IPS-18c (cell line): Measurements from ENCODE around the gene ZNF205.
"Not testable (repeated sequence)": the region's sequence is repeated elsewhere in the genome, so short reads cannot be mapped to it uniquely, and the experiment has no call there.

Experiments used
- H3K4me3 ChIP-seq: 2 replicates; pipeline ENCODE4 v1.7.0; 2013; ENCODE audit warnings: low read depth, mild to moderate bottlenecking, low read length, moderate library complexity; ENCODE audit not compliant: insufficient read depth
- H3K9me3 ChIP-seq: one replicate; pipeline ENCODE4 v1.6.1; 2013; ENCODE audit warnings: mild to moderate bottlenecking, low read length, moderate library complexity; ENCODE audit not compliant: control insufficient read depth, insufficient read depth

The ZNF205 gene

GRCh38 chr16:3139561-3139960 lies 27.2 kb downstream of the ZNF205 start:
- H3K4me3 ChIP-seq, H3K9me3 ChIP-seq: not testable (repeated sequence)

GRCh38 chr16:3140603-3141427 lies 28.4 kb downstream of the ZNF205 start:
- H3K9me3 ChIP-seq: no peaks in the 10 kb centered on the region
- H3K4me3 ChIP-seq: no peak overlapping the region

- Histone ChIP-seq H3K9me3 (no peaks in the 10 kb centered on the region), H3K4me3 (no peak overlapping the region)
Measured at GRCh38 chr16:3141781-3142311, 29.5 kb downstream of the ZNF205 start.

GRCh38 chr16:3142327-3142726 lies 29.9 kb downstream of the ZNF205 start:
- H3K4me3 ChIP-seq: no peak overlapping the region
- no peaks in the 10 kb centered on the region for H3K9me3 ChIP-seq

GRCh38 chr16:3142770-3143169 lies 30.4 kb downstream of the ZNF205 start:
- Histone ChIP-seq H3K9me3 (no peaks in the 10 kb centered on the region), H3K4me3 (no peak overlapping the region)

GRCh38 chr16:3143189-3143588 lies 30.8 kb downstream of the ZNF205 start:
- no peak overlapping the region for H3K4me3 ChIP-seq
- no peaks in the 10 kb centered on the region for H3K9me3 ChIP-seq

- H3K9me3 ChIP-seq: no peaks in the 10 kb centered on the region
- no peak overlapping the region for H3K4me3 ChIP-seq
Measured at GRCh38 chr16:3143598-3144320, 31.4 kb downstream of the ZNF205 start.

- no peaks in the 10 kb centered on the region for H3K9me3 ChIP-seq
- no peak overlapping the region for H3K4me3 ChIP-seq
Measured at GRCh38 chr16:3144321-3144983, 32.1 kb downstream of the ZNF205 start.

- no peaks in the 10 kb centered on the region for H3K9me3 ChIP-seq
- no peak overlapping the region; the same call in 1 of the 2 replicates for H3K4me3 ChIP-seq
Measured at GRCh38 chr16:3145151-3145550, 32.8 kb downstream of the ZNF205 start.

GRCh38 chr16:3145660-3146059 lies 33.3 kb downstream of the ZNF205 start:
- Histone ChIP-seq H3K4me3 (no peak overlapping the region), H3K9me3 (no peaks in the 10 kb centered on the region)

- Histone ChIP-seq H3K4me3 (no peak overlapping the region), H3K9me3 (no peaks in the 10 kb centered on the region)
Measured at GRCh38 chr16:3147046-3147756, 34.8 kb downstream of the ZNF205 start.

GRCh38 chr16:3147757-3148104 lies 35.3 kb downstream of the ZNF205 start:
- Histone ChIP-seq H3K9me3 (no peaks in the 10 kb centered on the region), H3K4me3 (no peak overlapping the region)

GRCh38 chr16:3148256-3149192 lies 36.1 kb downstream of the ZNF205 start:
- no peaks in the 10 kb centered on the region for H3K9me3 ChIP-seq
- H3K4me3 ChIP-seq: no peak overlapping the region

GRCh38 chr16:3149193-3149530 lies 36.8 kb downstream of the ZNF205 start:
- H3K9me3 ChIP-seq: no peaks in the 10 kb centered on the region
- H3K4me3 ChIP-seq: peak overlapping the region; percentile 52; the same call in 1 of the 2 replicates

- H3K9me3 ChIP-seq: no peaks in the 10 kb centered on the region
Measured at GRCh38 chr16:3149630-3150345, 37.4 kb downstream of the ZNF205 start.

More at GRCh38 chr16:3149630-3150345, 37.4 kb downstream of the ZNF205 start:
- peak overlapping the region; percentile 52 for H3K4me3 ChIP-seq
